Vagina (tissue), 2 donors: ENCODE results near the gene SARDH. TPM values are rescaled to one million over a fixed set of nuclear protein-coding genes. Genes with fewer than 3 reads are reported as not detected.

Source experiments
- DNase-seq, 2 donors: peaks; one replicate each; pipeline ENCODE4 v3.0.0-alpha.2; 2017; ENCODE audit errors: extremely low spot score in 2 of 2
- H3K27ac ChIP-seq: fragments of 200-600 bp; sonication (generic); one replicate; pipeline ENCODE4 v1.5.1; 2019
- H3K27me3 ChIP-seq: fragments of 200-600 bp; sonication (generic); one replicate; pipeline ENCODE4 v1.5.1; 2019
- H3K36me3 ChIP-seq, 2 donors: fragments of 200-600 bp; sonication (generic); one replicate each; pipeline ENCODE4 v1.5.1; 2017 to 2019
- H3K4me1 ChIP-seq: fragments of 200-600 bp; sonication (generic); one replicate; pipeline ENCODE4 v1.5.1; 2019
- H3K4me3 ChIP-seq, 2 donors: fragments of 200-600 bp; sonication (generic); 1 replicate in 1 of 2; 2 replicates in 1 of 2; pipeline ENCODE4 v1.5.1; 2016 to 2019
- H3K9me3 ChIP-seq: fragments of 200-600 bp; sonication (generic); one replicate; pipeline ENCODE4 v1.5.1; 2019
- CTCF ChIP-seq, 3 experiments: fragments of 450-650 bp in 2 of 3; fragments of 200-600 bp in 1 of 3; sonication (generic) in 1 of 3; IDR thresholded peaks; one replicate each; pipeline ENCODE4 v1.5.1; 2017 to 2019; ENCODE audit warnings: antibody characterized with exemption in 3 of 3, mild to moderate bottlenecking in 2 of 3, moderate library complexity in 2 of 3
- POLR2A ChIP-seq, 2 donors: fragments of 450-650 bp; IDR thresholded peaks; one replicate each; pipeline ENCODE4 v1.6.1; 2017; ENCODE audit warnings: antibody characterized with exemption in 2 of 2, mild to moderate bottlenecking in 2 of 2, moderate library complexity in 2 of 2
- POLR2AphosphoS5 ChIP-seq, 2 donors: sonication (generic); formaldehyde crosslinking; IDR thresholded peaks; one replicate each; pipeline ENCODE4 v1.9.0; 2017; ENCODE audit warnings: antibody characterized with exemption in 2 of 2, mild to moderate bottlenecking in 2 of 2, low read depth in 1 of 2; ENCODE audit not compliant: insufficient read depth in 1 of 2
- intact Hi-C: fragments of 100-400 bp; cut with DNase I; formaldehyde crosslinking; loops from one replicate; pipeline ENCODE4 v1.15.1; 2023
- total RNA-seq: library from RNA; depleted of rRNA; stranded (reverse); fragments of >200 nt; gene quantifications from one replicate; pipeline ENCODE4 v1.2.3, GENCODE V29; 2016

SARDH gene
- total RNA-seq, 1 donor from 2014 or later: 2.0 TPM

GRCh38 chr9:133645021-133645765 is 93.0 kb downstream of the SARDH start:
- no peaks in the 10 kb centered on the region for H3K4me1 ChIP-seq
- no peaks in the 10 kb centered on the region for H3K27me3 ChIP-seq
- H3K27ac ChIP-seq: no peak overlapping the region

GRCh38 chr9:133643978-133644760 is 94.0 kb downstream of the SARDH start:
- TF ChIP-seq POLR2AphosphoS5 (IDR thresholded peaks at IDR 0.05; ENCODE audit: insufficient read depth in 1 of 2, low read depth in 1 of 2) (no peak), CTCF (IDR thresholded peaks at IDR 0.05) (no peak), POLR2A (IDR thresholded peaks at IDR 0.05) (no peak)
- intact Hi-C loops: no loop called here
- no peaks in the 10 kb centered on the region for H3K27me3 ChIP-seq

More at GRCh38 chr9:133645021-133645765, 93.0 kb downstream of the SARDH start:
- H3K9me3 ChIP-seq: no peaks in the 10 kb centered on the region
- intact Hi-C loops: no loop called here
- no peaks in the 10 kb centered on the region for H3K36me3 ChIP-seq
- H3K4me3 ChIP-seq: no peak overlapping the region
- no peak for DNase-seq
- no peak for TF ChIP-seq POLR2A (IDR thresholded peaks at IDR 0.05)

DNA sequence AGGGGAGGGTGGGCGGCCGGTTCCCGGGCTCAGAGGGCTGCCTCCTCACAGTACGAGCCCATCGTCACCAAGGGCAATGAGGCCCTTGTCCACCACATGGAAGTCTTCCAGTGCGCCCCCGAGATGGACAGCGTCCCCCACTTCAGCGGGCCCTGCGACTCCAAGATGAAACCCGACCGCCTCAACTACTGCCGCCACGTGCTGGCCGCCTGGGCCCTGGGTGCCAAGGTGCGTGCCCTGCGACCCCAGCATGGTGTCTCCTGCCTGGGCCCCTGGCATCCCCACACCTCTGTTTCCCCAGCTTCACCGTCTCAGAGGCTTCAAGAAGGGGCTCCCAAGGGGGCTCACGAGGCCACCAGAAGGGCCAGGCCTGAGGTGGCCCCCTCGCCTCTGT is 94.8 kb downstream of the SARDH start:
- Histone ChIP-seq H3K27ac (no peak overlapping the region), H3K27me3 (no peaks in the 10 kb centered on the region), H3K9me3 (no peaks in the 10 kb centered on the region), H3K4me1 (no peaks in the 10 kb centered on the region), H3K4me3 (no peak overlapping the region), H3K36me3 (no peaks in the 10 kb centered on the region)
- no peak for DNase-seq
- intact Hi-C loops: no loop called here
- TF ChIP-seq CTCF (IDR thresholded peaks at IDR 0.05) (no peak), POLR2AphosphoS5 (IDR thresholded peaks at IDR 0.05; ENCODE audit: insufficient read depth in 1 of 2, low read depth in 1 of 2) (no peak), POLR2A (IDR thresholded peaks at IDR 0.05) (no peak)

More at GRCh38 chr9:133643978-133644760, 94.0 kb downstream of the SARDH start:
- H3K36me3 ChIP-seq: no peaks in the 10 kb centered on the region
- H3K27ac ChIP-seq: no peak overlapping the region
- no peaks in the 10 kb centered on the region for H3K4me1 ChIP-seq
- no peak for DNase-seq
- H3K9me3 ChIP-seq: no peaks in the 10 kb centered on the region
- no peak overlapping the region for H3K4me3 ChIP-seq

DNA sequence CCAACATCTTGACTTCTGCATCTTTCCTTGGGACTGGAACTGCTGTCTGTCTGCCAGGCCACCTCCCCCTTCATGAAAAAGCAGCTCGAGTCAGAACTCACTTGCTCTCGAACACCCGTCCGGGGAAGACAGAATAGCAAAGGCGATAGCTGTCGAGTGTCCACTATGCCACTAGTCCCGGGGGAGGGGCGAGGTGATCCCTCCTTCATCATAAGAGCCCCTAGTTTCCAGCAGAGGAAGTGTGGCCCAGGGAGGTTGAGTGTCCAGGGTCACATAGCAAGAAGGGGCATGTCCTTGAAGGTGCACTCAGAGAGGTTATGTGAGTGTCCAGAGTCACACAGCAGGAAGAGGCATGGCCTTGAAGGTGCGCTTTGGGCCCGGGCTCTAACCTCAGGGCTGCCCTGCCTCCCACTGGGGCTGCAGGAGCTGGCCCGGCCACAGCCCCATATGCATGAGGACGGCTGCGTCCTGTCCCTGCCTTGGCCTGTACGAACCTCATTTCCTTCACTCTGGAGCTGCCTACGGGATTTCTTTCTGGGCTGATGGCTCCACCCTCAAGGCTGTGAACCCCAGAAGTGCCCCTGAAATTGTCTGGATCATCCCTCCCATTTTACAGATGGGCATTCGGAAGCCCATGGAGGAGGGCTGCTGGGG is 95.3 kb downstream of the SARDH start:
- no peak for TF ChIP-seq POLR2AphosphoS5 (IDR thresholded peaks at IDR 0.05; ENCODE audit: insufficient read depth in 1 of 2, low read depth in 1 of 2)
- TF ChIP-seq POLR2A (IDR thresholded peaks at IDR 0.05): no peak
- no peak for TF ChIP-seq CTCF (IDR thresholded peaks at IDR 0.05)
- Histone ChIP-seq H3K36me3 (no peaks in the 10 kb centered on the region), H3K27ac (no peak overlapping the region), H3K9me3 (no peaks in the 10 kb centered on the region), H3K4me3 (no peak overlapping the region), H3K27me3 (no peaks in the 10 kb centered on the region), H3K4me1 (no peaks in the 10 kb centered on the region)
- intact Hi-C loops: no loop called here
- no peak for DNase-seq

DNA sequence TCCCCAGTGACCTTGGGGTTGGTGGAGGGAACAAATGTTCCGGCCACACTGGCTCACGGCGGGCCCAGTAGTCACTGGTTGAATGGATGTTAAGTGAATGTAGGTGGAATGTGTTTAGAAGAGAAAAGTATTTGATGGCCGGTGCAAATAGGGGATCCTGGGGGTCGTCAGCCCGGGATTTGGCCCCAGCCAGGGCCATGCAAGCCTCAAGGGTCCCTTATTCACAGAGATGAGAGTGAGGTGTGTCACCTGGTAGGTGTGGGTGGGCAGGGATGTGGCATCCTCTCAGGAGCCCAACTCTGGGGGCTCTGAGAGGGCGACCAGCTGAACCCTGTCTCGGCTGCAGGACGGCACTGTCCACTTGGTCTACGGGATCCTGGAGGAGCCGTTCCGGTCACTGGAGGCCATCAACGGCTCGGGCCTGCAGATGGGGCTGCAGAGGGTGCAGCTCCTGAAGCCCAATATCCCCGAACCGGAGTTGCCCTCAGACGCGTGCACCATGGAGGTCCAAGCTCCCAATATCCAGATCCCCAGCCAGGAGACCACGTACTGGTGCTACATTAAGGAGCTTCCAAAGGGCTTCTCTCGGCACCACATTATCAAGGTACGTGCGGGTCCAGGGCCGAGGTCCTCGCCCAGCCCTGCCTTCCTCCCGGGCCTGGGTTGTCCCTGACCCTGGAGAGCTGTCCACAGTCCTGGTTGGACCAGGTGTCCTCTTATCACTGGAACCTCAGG is 96.1 kb downstream of the SARDH start:
- no peak for DNase-seq
- H3K27me3 ChIP-seq: no peaks in the 10 kb centered on the region
- H3K4me3 ChIP-seq: no peak overlapping the region
- TF ChIP-seq POLR2AphosphoS5 (IDR thresholded peaks at IDR 0.05; ENCODE audit: insufficient read depth in 1 of 2, low read depth in 1 of 2): no peak
- TF ChIP-seq CTCF (IDR thresholded peaks at IDR 0.05): no peak
- no peak for TF ChIP-seq POLR2A (IDR thresholded peaks at IDR 0.05)
- H3K9me3 ChIP-seq: no peaks in the 10 kb centered on the region
- no peaks in the 10 kb centered on the region for H3K36me3 ChIP-seq
- no peaks in the 10 kb centered on the region for H3K4me1 ChIP-seq
- intact Hi-C loops: no loop called here
- no peak overlapping the region for H3K27ac ChIP-seq
